Activated T-cell treated with anti-CD3 and anti-CD28 coated beads, Interleukin-2, amount 50 U/mL, for 72 hours (primary cell): ENCODE measurements around the gene ABTB2. TPM values are rescaled to one million over a fixed set of nuclear protein-coding genes. Genes with fewer than 3 reads are reported as not detected.

Source experiments
- ATAC-seq, 2 donors: fragments of 150-1000 bp; cut with Tn5 transposase; replicated peaks in 1 of 2; 2 replicates each; pipeline ENCODE4 v1.10.0; 2021; ENCODE audit warnings: moderate library complexity in 2 of 2, mild to moderate bottlenecking in 1 of 2
- DNase-seq, 2 donors: peaks; one replicate each; pipeline ENCODE4 v3.0.0; 2021 to 2022; ENCODE audit warnings: mixed read lengths in 1 of 2
- H3K27ac Mint-ChIP-seq: one replicate; pipeline ENCODE4 v1.8.0; 2022; ENCODE audit warnings: mild to moderate bottlenecking, moderate library complexity, mixed read lengths
- H3K27me3 Mint-ChIP-seq: one replicate; pipeline ENCODE4 v1.8.0; 2022; ENCODE audit warnings: low read depth, mixed read lengths
- H3K36me3 Mint-ChIP-seq, 2 donors: one replicate each; pipeline ENCODE4 v1.8.0; 2022; ENCODE audit warnings: mixed read lengths in 2 of 2, mild to moderate bottlenecking in 1 of 2; ENCODE audit not compliant: insufficient read depth in 2 of 2
- H3K4me1 Mint-ChIP-seq: one replicate; pipeline ENCODE4 v1.8.0; 2022; ENCODE audit warnings: low read depth, mixed read lengths
- H3K4me3 Mint-ChIP-seq, 2 donors: one replicate each; pipeline ENCODE4 v1.8.0; 2022; ENCODE audit warnings: mild to moderate bottlenecking in 2 of 2, mixed read lengths in 2 of 2, moderate library complexity in 2 of 2
- H3K9me3 Mint-ChIP-seq, 2 donors: one replicate each; pipeline ENCODE4 v1.8.0; 2022; ENCODE audit warnings: mixed read lengths in 2 of 2
- total RNA-seq, 2 donors: library from RNA; stranded (reverse); gene quantifications; one replicate each; pipeline ENCODE4 v1.2.3, GENCODE V29; 2022

ABTB2 gene
- total RNA-seq, 2 donors from 2014 or later: 2.2 to 5.6 TPM

- Mint-ChIP-seq H3K27ac (no peak overlapping the region), H3K4me1 (no peaks in the 10 kb centered on the region), H3K27me3 (no peaks in the 10 kb centered on the region), H3K36me3 (peaks cover 3 to 10% of the 10 kb centered on the region in 2 donors), H3K9me3 (no peaks in the 10 kb centered on the region), H3K4me3 (no peak overlapping the region)
- DNase-seq: no peak
- no peak for ATAC-seq
These were observed 207.2 kb downstream of the ABTB2 start for GRCh38 chr11:34150494-34151151.

GRCh38 chr11:34149786-34150185, 208.0 kb downstream of the ABTB2 start:
- Mint-ChIP-seq H3K4me3 (no peak overlapping the region), H3K27me3 (no peaks in the 10 kb centered on the region), H3K27ac (no peak overlapping the region), H3K9me3 (no peaks in the 10 kb centered on the region), H3K4me1 (no peaks in the 10 kb centered on the region), H3K36me3 (peaks cover 3 to 15% of the 10 kb centered on the region in 2 donors)
- ATAC-seq (peak; percentile 44 to 45), DNase-seq (no peak)

- Mint-ChIP-seq H3K27me3 (no peaks in the 10 kb centered on the region), H3K27ac (no peak overlapping the region), H3K36me3 (peaks cover 3 to 15% of the 10 kb centered on the region in 2 donors), H3K9me3 (no peaks in the 10 kb centered on the region), H3K4me3 (no peak overlapping the region), H3K4me1 (no peaks in the 10 kb centered on the region)
- ATAC-seq: no peak
- no peak for DNase-seq
These were observed 208.5 kb downstream of the ABTB2 start for GRCh38 chr11:34149274-34149673.

GRCh38 chr11:34148504-34149165, 209.2 kb downstream of the ABTB2 start:
- no peaks in the 10 kb centered on the region for H3K9me3 Mint-ChIP-seq
- peaks cover 3 to 15% of the 10 kb centered on the region in 2 donors for H3K36me3 Mint-ChIP-seq
- no peak overlapping the region for H3K4me3 Mint-ChIP-seq
- no peak overlapping the region for H3K27ac Mint-ChIP-seq
- no peaks in the 10 kb centered on the region for H3K4me1 Mint-ChIP-seq
- ATAC-seq (no peak), DNase-seq (no peak)
- H3K27me3 Mint-ChIP-seq: no peaks in the 10 kb centered on the region

GRCh38 chr11:34147581-34147980, 210.2 kb downstream of the ABTB2 start:
- no peaks in the 10 kb centered on the region for H3K4me1 Mint-ChIP-seq
- peaks cover 3 to 16% of the 10 kb centered on the region in 2 donors for H3K36me3 Mint-ChIP-seq
- ATAC-seq: no peak
- H3K9me3 Mint-ChIP-seq: no peaks in the 10 kb centered on the region
- H3K27ac Mint-ChIP-seq: no peak overlapping the region
- DNase-seq: no peak
- H3K4me3 Mint-ChIP-seq: no peak overlapping the region
- H3K27me3 Mint-ChIP-seq: no peaks in the 10 kb centered on the region

- Mint-ChIP-seq H3K4me3 (no peak overlapping the region), H3K4me1 (no peaks in the 10 kb centered on the region), H3K27ac (no peak overlapping the region), H3K9me3 (no peaks in the 10 kb centered on the region), H3K36me3 (peaks cover 3 to 22% of the 10 kb centered on the region in 2 donors), H3K27me3 (no peaks in the 10 kb centered on the region)
- DNase-seq (no peak), ATAC-seq (no peak)
These were observed 210.9 kb downstream of the ABTB2 start for GRCh38 chr11:34146866-34147265.

- no peaks in the 10 kb centered on the region for H3K4me1 Mint-ChIP-seq
- ATAC-seq (no peak), DNase-seq (no peak)
- no peak overlapping the region for H3K27ac Mint-ChIP-seq
- H3K4me3 Mint-ChIP-seq: no peak overlapping the region
- no peaks in the 10 kb centered on the region for H3K9me3 Mint-ChIP-seq
- peaks cover 3 to 24% of the 10 kb centered on the region in 2 donors for H3K36me3 Mint-ChIP-seq
- no peaks in the 10 kb centered on the region for H3K27me3 Mint-ChIP-seq
These were observed 211.4 kb downstream of the ABTB2 start for GRCh38 chr11:34146411-34146810.

- Mint-ChIP-seq H3K27ac (no peak overlapping the region), H3K36me3 (peaks cover 3 to 25% of the 10 kb centered on the region in 2 donors), H3K27me3 (no peaks in the 10 kb centered on the region), H3K4me3 (no peak overlapping the region), H3K4me1 (no peaks in the 10 kb centered on the region), H3K9me3 (no peaks in the 10 kb centered on the region)
- ATAC-seq (no peak), DNase-seq (no peak)
These were observed 211.9 kb downstream of the ABTB2 start for GRCh38 chr11:34145847-34146381.

- no peak overlapping the region for H3K4me3 Mint-ChIP-seq
- H3K36me3 Mint-ChIP-seq: peaks cover 3 to 29% of the 10 kb centered on the region in 2 donors
- H3K9me3 Mint-ChIP-seq: no peaks in the 10 kb centered on the region
- ATAC-seq: no peak
- no peak for DNase-seq
- no peaks in the 10 kb centered on the region for H3K4me1 Mint-ChIP-seq
- H3K27ac Mint-ChIP-seq: no peak overlapping the region
- H3K27me3 Mint-ChIP-seq: no peaks in the 10 kb centered on the region
These were observed 212.7 kb downstream of the ABTB2 start for GRCh38 chr11:34145073-34145472.

GRCh38 chr11:34143048-34143447, 214.8 kb downstream of the ABTB2 start:
- H3K27me3 Mint-ChIP-seq: no peaks in the 10 kb centered on the region
- H3K4me1 Mint-ChIP-seq: no peaks in the 10 kb centered on the region
- H3K9me3 Mint-ChIP-seq: no peaks in the 10 kb centered on the region
- peaks cover 7 to 34% of the 10 kb centered on the region in 2 donors for H3K36me3 Mint-ChIP-seq
- ATAC-seq (no peak), DNase-seq (no peak)
- H3K27ac Mint-ChIP-seq: no peak overlapping the region
- H3K4me3 Mint-ChIP-seq: no peak overlapping the region

GRCh38 chr11:34140149-34140548, 217.7 kb downstream of the ABTB2 start:
- Mint-ChIP-seq H3K36me3 (peaks cover 13 to 40% of the 10 kb centered on the region in 2 donors), H3K9me3 (no peaks in the 10 kb centered on the region)
- ATAC-seq: no peak

GRCh38 chr11:34139346-34139745, 218.5 kb downstream of the ABTB2 start:
- no peaks in the 10 kb centered on the region for H3K27me3 Mint-ChIP-seq
- H3K4me1 Mint-ChIP-seq: peaks cover 11% of the 10 kb centered on the region
- ATAC-seq: no peak

More at GRCh38 chr11:34140149-34140548, 217.7 kb downstream of the ABTB2 start:
- Mint-ChIP-seq H3K27me3 (no peaks in the 10 kb centered on the region), H3K4me3 (no peak overlapping the region), H3K4me1 (peaks cover 7% of the 10 kb centered on the region), H3K27ac (no peak overlapping the region)
- no peak for DNase-seq

GRCh38 chr11:34136420-34136819, 221.4 kb downstream of the ABTB2 start:
- Mint-ChIP-seq H3K36me3 (peaks cover 15 to 38% of the 10 kb centered on the region in 2 donors), H3K4me1 (peaks cover 11% of the 10 kb centered on the region), H3K27me3 (no peaks in the 10 kb centered on the region), H3K9me3 (no peaks in the 10 kb centered on the region), H3K4me3 (no peak overlapping the region), H3K27ac (no peak overlapping the region)
- ATAC-seq (no peak), DNase-seq (no peak)

More at GRCh38 chr11:34139346-34139745, 218.5 kb downstream of the ABTB2 start:
- no peak for DNase-seq
- H3K9me3 Mint-ChIP-seq: no peaks in the 10 kb centered on the region
- H3K36me3 Mint-ChIP-seq: peaks cover 13 to 40% of the 10 kb centered on the region in 2 donors
- H3K27ac Mint-ChIP-seq: no peak overlapping the region
- H3K4me3 Mint-ChIP-seq: no peak overlapping the region
